HepG2 (cell line): ENCODE data around the gene VPREB1. TPM values are rescaled to one million over a fixed set of nuclear protein-coding genes. Genes with fewer than 3 reads are reported as not detected.

Experiments used
- ATAC-seq: fragments of 200-7000 bp; cut with Tn5 transposase; 3 replicates; pipeline ENCODE4 v1.9.1; 2020; ENCODE audit warnings: mild to moderate bottlenecking, moderate library complexity
- BruUV-seq: library from RNA; stranded (reverse); fragments of 400-500 nt; replicated peaks from 2 replicates; lab custom pipeline; 2021; lab: Mats Ljungman, UMichigan
- CTCF ChIA-PET: fragments of 300-600 bp; formaldehyde crosslinking; extraction: SDS; loops from one replicate; lab custom pipeline; 2021; ENCODE audit warnings: low total read pairs, inconsistent platforms, low intra/inter-chr PET ratio; lab: Yijun Ruan, JAX
- POLR2A ChIA-PET: fragments of 350-600 bp; sonication (Branson Sonifier 250); formaldehyde crosslinking; loops from one replicate; lab custom pipeline; 2020; ENCODE audit warnings: antibody characterized with exemption, inconsistent platforms; lab: Yijun Ruan, JAX
- DNase-seq: peaks from one replicate; pipeline ENCODE4 v3.0.0-alpha.2; 2015; ENCODE audit warnings: low spot score
- FAIRE-seq: peaks from 3 replicates; lab custom pipeline; 2011; peaks lifted over from hg19 to GRCh38; lab: Jason Lieb, UNC
- H2AFZ ChIP-seq: one replicate; pipeline ENCODE4 v1.6.1; 2011; ENCODE audit warnings: low read length, inconsistent platforms
- H3K27ac ChIP-seq: fragments of 300-600 bp; 3 replicates; pipeline ENCODE4 v1.8.0; 2011; ENCODE audit warnings: mixed run types, mild to moderate bottlenecking, mixed read lengths, low read length, inconsistent platforms; ENCODE audit not compliant: insufficient read depth; ENCODE audit errors: extremely low read length
- H3K27me3 ChIP-seq, 2 experiments: fragments of 200-600 bp in 1 of 2; 2 replicates in 1 of 2; 3 replicates in 1 of 2; pipeline versions ENCODE4 v1.6.0 to v1.8.0; 2011; ENCODE audit warnings: low read length in 2 of 2, mild to moderate bottlenecking in 2 of 2, moderate library complexity in 2 of 2, inconsistent platforms in 1 of 2; ENCODE audit not compliant: insufficient read depth in 2 of 2, control insufficient read depth in 1 of 2
- H3K36me3 ChIP-seq, 2 experiments: fragments of 200-600 bp in 1 of 2; replicated peaks in 1 of 2; 2 replicates in 1 of 2; 3 replicates in 1 of 2; pipeline versions ENCODE4 v1.5.1 to v1.8.0; 2011; ENCODE audit warnings: low read length in 2 of 2, inconsistent platforms in 1 of 2; ENCODE audit not compliant: insufficient read depth in 2 of 2, control insufficient read depth in 1 of 2
- H3K4me1 ChIP-seq: 2 replicates; pipeline ENCODE4 v1.5.1; 2012; ENCODE audit warnings: low read length, inconsistent platforms; ENCODE audit not compliant: insufficient read depth
- H3K4me2 ChIP-seq: 2 replicates; pipeline ENCODE4 v1.6.0; 2011; ENCODE audit warnings: low read depth, low read length, inconsistent platforms
- H3K4me3 ChIP-seq, 3 experiments: fragments of 200-600 bp in 1 of 3; sonication (generic), shearing (Covaris generic) in 1 of 3; replicated peaks in 1 of 3; 2 replicates each; pipeline ENCODE4 v1.5.1; 2011 to 2016; ENCODE audit warnings: low read length in 3 of 3, inconsistent platforms in 2 of 3, low read depth in 2 of 3, mild to moderate bottlenecking in 2 of 3, control low read depth in 1 of 3, mixed read lengths in 1 of 3; ENCODE audit not compliant: insufficient read depth in 1 of 3
- H3K79me2 ChIP-seq: one replicate; pipeline ENCODE4 v1.6.1; 2011; ENCODE audit warnings: low read length, inconsistent platforms; ENCODE audit not compliant: insufficient read depth
- H3K9ac ChIP-seq: 2 replicates; pipeline ENCODE4 v1.6.0; 2011; ENCODE audit warnings: mild to moderate bottlenecking, low read depth, low read length, inconsistent platforms; ENCODE audit not compliant: insufficient read depth
- H3K9me3 ChIP-seq: 2 replicates; pipeline ENCODE4 v1.5.1; 2012; ENCODE audit warnings: mild to moderate bottlenecking, low read length
- H4K20me1 ChIP-seq: 2 replicates; pipeline ENCODE4 v1.6.0; 2011; ENCODE audit warnings: inconsistent platforms, mild to moderate bottlenecking, low read length, moderate library complexity; ENCODE audit not compliant: insufficient read depth
- FOXC1 ChIP-seq: sonication (generic); formaldehyde crosslinking; IDR thresholded peaks from 2 replicates; pipeline ENCODE4 v1.8.0; 2022; ENCODE audit warnings: mild to moderate bottlenecking, missing genetic modification reagents, borderline replicate concordance
- FOXO4 ChIP-seq: sonication (generic); formaldehyde crosslinking; conservative IDR thresholded peaks from 2 replicates; pipeline ENCODE4 v1.8.1; 2023; ENCODE audit warnings: missing genetic modification reagents
- GATAD2A ChIP-seq: IDR thresholded peaks from 2 replicates; pipeline ENCODE4 v1.6.1; 2016
- GPN1 ChIP-seq: sonication (generic); formaldehyde crosslinking; IDR thresholded peaks from 2 replicates; pipeline ENCODE4 v1.5.1; 2020; ENCODE audit warnings: missing genetic modification reagents, borderline replicate concordance
- HDAC1 ChIP-seq: sonication (generic); formaldehyde crosslinking; IDR thresholded peaks from 2 replicates; pipeline ENCODE4 v1.5.1; 2020; ENCODE audit warnings: mild to moderate bottlenecking, missing genetic modification reagents
- MED1 ChIP-seq: sonication (generic); formaldehyde crosslinking; IDR thresholded peaks from 2 replicates; pipeline ENCODE4 v1.4.0; 2020; ENCODE audit warnings: missing genetic modification reagents
- REPIN1 ChIP-seq: sonication (generic); formaldehyde crosslinking; IDR thresholded peaks from 2 replicates; pipeline ENCODE4 v1.8.0; 2022; ENCODE audit warnings: missing genetic modification reagents, low read depth, mild to moderate bottlenecking, borderline replicate concordance
- RFXAP ChIP-seq: sonication (generic); formaldehyde crosslinking; IDR thresholded peaks from 2 replicates; pipeline ENCODE4 v1.4.0; 2020; ENCODE audit warnings: missing genetic modification reagents, borderline replicate concordance
- SIX1 ChIP-seq: sonication (generic); formaldehyde crosslinking; IDR thresholded peaks from 2 replicates; pipeline ENCODE4 v1.4.0; 2020; ENCODE audit warnings: missing genetic modification reagents, borderline replicate concordance
- SMAD9 ChIP-seq: sonication (generic); formaldehyde crosslinking; IDR thresholded peaks from 2 replicates; pipeline ENCODE4 v1.5.1; 2020; ENCODE audit warnings: mild to moderate bottlenecking, missing genetic modification reagents
- SP1 ChIP-seq, 2 experiments: fragments of 450-650 bp in 1 of 2; sonication (generic) in 1 of 2; formaldehyde crosslinking in 1 of 2; IDR thresholded peaks; 2 replicates each; pipeline versions ENCODE4 v1.4.0 to v1.6.1; 2016 to 2020; ENCODE audit warnings: missing genetic modification reagents in 1 of 2
- XBP1 ChIP-seq: sonication (generic); formaldehyde crosslinking; IDR thresholded peaks from 2 replicates; pipeline ENCODE4 v1.5.0; 2020; ENCODE audit warnings: missing genetic modification reagents
- YEATS2 ChIP-seq: sonication (generic); formaldehyde crosslinking; IDR thresholded peaks from 2 replicates; pipeline ENCODE4 v1.4.0; 2020; ENCODE audit warnings: missing genetic modification reagents, borderline replicate concordance
- ZFYVE20 ChIP-seq: sonication (generic); formaldehyde crosslinking; IDR thresholded peaks from 2 replicates; pipeline ENCODE4 v1.8.0; 2023; ENCODE audit warnings: low read depth, mild to moderate bottlenecking, moderate library complexity, missing genetic modification reagents, borderline replicate concordance
- ZNF124 ChIP-seq: sonication (generic); formaldehyde crosslinking; IDR thresholded peaks from 2 replicates; pipeline ENCODE4 v1.4.0; 2020; ENCODE audit warnings: missing genetic modification reagents
- ZNF496 ChIP-seq: sonication (generic); formaldehyde crosslinking; IDR thresholded peaks from 2 replicates; pipeline ENCODE4 v1.8.1; 2023; ENCODE audit warnings: mild to moderate bottlenecking, moderate library complexity, missing genetic modification reagents; ENCODE audit not compliant: insufficient replicate concordance
- ZNF572 ChIP-seq: sonication (generic); formaldehyde crosslinking; IDR thresholded peaks from 2 replicates; pipeline ENCODE4 v1.5.1; 2020; ENCODE audit warnings: mild to moderate bottlenecking, missing genetic modification reagents
- ZNF773 ChIP-seq: sonication (generic); formaldehyde crosslinking; IDR thresholded peaks from 2 replicates; pipeline ENCODE4 v1.4.0; 2020; ENCODE audit warnings: missing genetic modification reagents, borderline replicate concordance
- WGBS: methylation state at CpG from one replicate; pipeline ENCODE4 v1.1.6; 2017; ENCODE audit warnings: low lambda C conversion rate; 5-methylcytosine and 5-hydroxymethylcytosine counted together
- in situ Hi-C: cut with HindIII; loops from 2 replicates; pipeline ENCODE4 v1.10.0; 2017; ENCODE audit warnings: low pct_unique_long_range_greater_than_20kb; ENCODE audit not compliant: extremely low pct_ligation_motif_present
- intact Hi-C: fragments of 100-400 bp; cut with micrococcal nuclease; formaldehyde crosslinking; loops from one replicate; pipeline ENCODE4 v1.10.0; 2022; ENCODE audit not compliant: unreplicated experiment
- polyA plus RNA-seq, 8 experiments: library from polyadenylated mRNA; depleted of rRNA in 3 of 8; stranded (reverse) in 7 of 8; unstranded in 1 of 8; fragments of >200 nt; fragmentation: Illumina TruSeq in 4 of 8; extraction: Trizol in 4 of 8; gene quantifications; 2 replicates each; pipeline versions ENCODE4 v1.2.1 to v1.2.3, GENCODE V29; 2011 to 2016; ENCODE audit warnings: low read depth in 4 of 8, missing spikeins in 1 of 8, mixed read lengths in 1 of 8; ENCODE audit not compliant: insufficient read depth in 1 of 8
- total RNA-seq, 5 experiments: library from RNA; depleted of rRNA; stranded (reverse); fragments of >200 nt; fragmentation: Illumina TruSeq; extraction: Trizol; gene quantifications; 2 replicates each; pipeline ENCODE4 v1.2.3, GENCODE V29; 2016; ENCODE audit warnings: low read depth in 1 of 5

The VPREB1 gene
- total and polyA plus RNA-seq, 2 of the 13 experiments (the other 11 are each of a cell fraction or from before 2014, with no cell fraction given), result not detected

GRCh38 chr22:22199634-22200033 lies 45.0 kb upstream of the VPREB1 start:
- no peaks in the 10 kb centered on the region for H3K79me2 ChIP-seq
- no peak for ATAC-seq
- ChIA-PET CTCF (no interaction called here), POLR2A (no interaction called here)
- 0% methylated on average over 1 of the region's 2 CpGs for WGBS
- no peak overlapping the region for H3K9ac ChIP-seq
- H4K20me1 ChIP-seq, result no peaks in the 10 kb centered on the region
- in situ Hi-C loops (loop anchor here (25.0 kb wide), 1 partner anchor 138 kb away; no protein-coding TSS in a partner anchor), intact Hi-C loops (no loop called here)
- no peak overlapping the region for H3K4me2 ChIP-seq
- TF ChIP-seq XBP1 (CRISPR knock-in tag) (no peak), ZNF773 (CRISPR knock-in tag) (no peak), GPN1 (CRISPR knock-in tag) (no peak), FOXC1 (CRISPR knock-in tag) (no peak), REPIN1 (CRISPR knock-in tag) (no peak), SIX1 (CRISPR knock-in tag) (no peak), ZNF496 (CRISPR knock-in tag) (no peak), FOXO4 (no peak), RFXAP (CRISPR knock-in tag) (no peak), SP1 (IDR thresholded peaks at IDR 0.05) (no peak), SP1 (CRISPR knock-in tag; IDR thresholded peaks at IDR 0.05) (no peak), GATAD2A (CRISPR knock-in tag) (no peak), YEATS2 (CRISPR knock-in tag) (no peak), MED1 (no peak), ZNF572 (CRISPR knock-in tag) (no peak), HDAC1 (CRISPR knock-in tag) (no peak), ZFYVE20 (CRISPR knock-in tag) (no peak), SMAD9 (no peak), ZNF124 (CRISPR knock-in tag) (no peak)
- FAIRE-seq, result no peak
- DNase-seq, result no peak
- H3K27me3 ChIP-seq, result peaks cover 1 to 32% of the 10 kb centered on the region in 2 experiments
- H3K36me3 ChIP-seq, result no peaks in the 10 kb centered on the region
- H3K4me3 ChIP-seq, result no peak overlapping the region
- no peaks in the 10 kb centered on the region for H3K9me3 ChIP-seq
- H3K4me1 ChIP-seq, result no peaks in the 10 kb centered on the region
- H3K27ac ChIP-seq, result no peak overlapping the region
- BruUV-seq, result no TSS peak
- H2AFZ ChIP-seq, result no peak overlapping the region
